ENCODE results near the gene IWS1. TPM values are rescaled to one million over a fixed set of nuclear protein-coding genes. Genes with fewer than 3 reads are reported as not detected.
"Not testable (repeated sequence)": the region's sequence is repeated elsewhere in the genome, so short reads cannot be mapped to it uniquely, and the experiment has no call there.

The IWS1 gene
- total RNA-seq, result 43.5 TPM

DNA sequence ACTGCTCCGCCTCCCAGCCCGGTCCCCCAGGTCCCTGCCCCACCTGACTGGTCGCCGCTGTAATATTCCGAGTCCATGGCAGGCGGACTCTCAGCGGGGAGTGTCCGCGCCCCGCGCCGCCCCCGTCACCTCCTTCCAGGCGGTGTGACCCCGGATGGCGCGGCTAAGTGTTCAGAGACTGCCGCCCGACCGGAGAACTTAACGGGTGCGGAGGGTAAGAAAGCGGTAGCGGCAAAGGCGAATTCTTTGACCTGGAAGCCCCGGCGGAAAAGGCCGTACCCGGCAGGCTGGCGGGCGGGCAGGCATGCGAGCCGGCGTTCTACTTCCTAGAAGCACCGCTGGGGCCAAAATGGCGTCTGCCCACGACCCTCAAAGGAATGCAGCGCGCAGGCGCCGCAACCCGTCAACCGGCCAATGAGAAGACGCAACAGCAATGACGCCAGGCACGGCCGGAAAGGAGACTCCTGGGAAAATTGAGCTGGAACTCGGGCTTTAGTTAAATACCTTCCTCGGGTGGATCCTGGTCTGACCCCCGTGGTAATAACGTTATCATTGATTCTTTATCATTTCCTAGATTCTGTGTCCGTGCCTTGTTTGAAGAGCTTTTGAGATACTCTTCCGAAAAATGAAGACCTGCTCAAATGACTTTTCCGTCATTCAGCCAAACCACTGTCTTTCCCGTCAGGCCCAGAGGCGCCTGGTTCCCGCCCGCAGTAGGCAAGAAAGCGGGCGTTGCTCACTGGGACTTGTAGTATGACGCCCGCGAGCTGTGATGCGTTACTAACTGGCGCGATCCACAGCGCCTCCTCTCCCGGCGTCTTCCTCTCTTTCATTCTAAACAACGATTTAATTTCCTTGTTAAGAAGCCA is at the start of gene IWS1:
Gene IWS1 (minus strand): TSS at position 358 of the 869 bp plus-strand sequence. CDS start 281 bp downstream, at position 77.
- peak; percentile 96 for DNase-seq (ENCODE audit: low spot score)

DNA sequence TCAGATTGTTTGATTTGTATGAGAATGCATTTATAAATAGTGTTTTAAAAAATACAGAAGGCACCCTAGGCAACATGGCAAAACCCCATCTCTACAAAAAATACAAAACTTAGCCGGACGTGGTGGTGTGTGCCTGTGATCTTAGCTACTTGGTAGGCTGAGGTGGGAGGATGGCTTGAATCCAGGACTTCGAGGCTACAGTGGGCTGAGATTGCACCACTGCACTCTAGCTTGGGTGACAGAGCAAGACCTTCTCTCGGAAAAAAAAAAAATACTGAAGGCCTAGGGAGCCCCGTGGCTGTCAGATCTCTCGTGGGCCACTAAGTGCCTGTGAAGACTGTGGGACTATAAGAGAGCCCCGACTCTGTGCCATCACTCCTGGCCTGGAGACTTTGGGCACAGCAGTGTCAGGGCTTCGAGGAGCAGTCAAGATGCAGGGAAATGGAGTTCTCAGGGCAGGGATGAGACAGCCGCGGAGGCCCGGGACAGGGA is 49.7 kb upstream of the IWS1 start:
- DNase-seq (ENCODE audit: low spot score), result no peak

DNA sequence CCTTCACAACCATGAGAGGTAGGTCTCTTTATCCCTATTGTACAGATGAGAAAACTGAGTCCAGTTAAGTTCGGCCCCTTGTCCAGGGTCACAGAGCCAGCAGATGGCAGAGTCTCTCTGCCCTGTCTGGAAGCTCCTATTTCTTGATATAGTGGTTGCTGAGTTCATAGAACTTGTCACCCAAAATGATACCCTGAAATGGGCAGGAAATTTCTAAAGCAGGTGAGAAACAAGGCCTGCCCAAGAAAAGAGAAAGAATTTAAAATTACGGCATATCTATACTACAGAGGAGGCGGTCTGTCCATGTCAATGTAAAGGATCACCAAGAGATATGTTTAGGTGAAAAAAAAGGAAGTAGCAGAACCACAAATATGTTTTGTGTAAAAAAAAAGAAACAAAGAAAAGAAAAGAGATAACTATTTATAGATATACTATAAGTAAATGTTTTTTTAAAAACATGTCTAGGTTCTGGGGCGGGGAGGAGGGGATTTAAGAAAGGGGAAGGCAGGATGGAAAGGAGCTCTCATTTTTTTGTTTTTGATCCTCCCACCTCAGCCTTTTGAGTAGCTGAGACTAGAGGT is 49.0 kb upstream of the IWS1 start:
- peak; percentile 20 for DNase-seq (ENCODE audit: low spot score)

DNA sequence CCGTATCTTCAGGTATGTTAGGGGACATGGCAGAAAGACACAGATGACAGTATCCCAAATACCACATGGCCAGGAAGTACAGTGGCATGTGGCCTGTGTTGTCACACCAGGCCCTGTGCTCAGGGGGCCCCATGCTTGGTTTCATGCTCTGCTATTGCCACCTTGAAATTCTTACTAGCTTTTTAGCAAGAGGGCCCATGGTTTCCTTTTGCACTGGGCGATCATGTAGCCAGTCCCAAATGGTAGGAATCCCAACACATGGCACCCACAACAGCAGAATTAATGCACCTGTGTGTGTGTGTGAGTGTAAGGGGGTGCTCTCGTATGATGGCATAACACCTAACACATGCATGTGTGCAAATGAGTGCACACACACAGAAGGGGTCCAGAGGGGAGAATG is 48.4 kb upstream of the IWS1 start:
- peak; percentile 14 for DNase-seq (ENCODE audit: low spot score)

DNA sequence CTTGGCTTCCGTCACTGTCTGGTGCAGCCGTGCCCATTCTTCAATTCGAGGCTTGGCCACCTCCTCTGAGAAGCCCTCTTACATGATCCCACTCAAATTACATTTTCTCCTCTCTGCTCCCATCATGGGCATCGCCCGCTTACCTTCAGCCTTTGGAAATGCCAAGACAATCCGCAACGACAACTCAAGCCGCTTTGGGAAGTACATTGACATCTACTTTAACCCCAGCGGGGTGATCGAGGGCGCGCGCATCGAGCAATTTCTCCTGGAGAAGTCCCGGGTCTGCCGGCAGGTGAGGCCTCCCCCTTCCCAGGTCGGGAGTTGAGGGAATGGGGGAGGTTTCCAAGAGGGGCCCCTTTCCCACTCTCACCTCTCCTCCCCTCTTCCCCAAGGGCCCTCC is 47.5 kb upstream of the IWS1 start:
- DNase-seq (ENCODE audit: low spot score), result no peak

DNA sequence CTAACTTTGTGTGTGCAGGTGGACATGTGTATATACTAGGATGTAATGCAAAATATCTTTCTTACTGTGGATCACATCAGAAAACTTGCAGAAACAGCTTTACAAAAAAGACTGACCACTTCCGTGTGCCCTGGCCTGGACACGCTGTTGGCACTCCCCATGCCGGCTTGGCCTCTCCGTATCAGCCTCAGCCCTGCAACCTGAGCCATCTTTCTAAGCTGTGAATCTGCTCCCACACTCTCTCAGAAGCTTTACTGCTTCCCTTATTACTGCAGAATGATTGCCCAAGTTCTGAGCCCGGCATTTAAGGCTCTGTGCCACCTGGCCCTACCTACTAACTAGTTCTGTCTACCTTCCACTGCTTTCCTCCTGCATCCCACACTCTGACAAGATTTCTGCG is 47.0 kb upstream of the IWS1 start:
- DNase-seq (ENCODE audit: low spot score), result peak; percentile 5

DNA sequence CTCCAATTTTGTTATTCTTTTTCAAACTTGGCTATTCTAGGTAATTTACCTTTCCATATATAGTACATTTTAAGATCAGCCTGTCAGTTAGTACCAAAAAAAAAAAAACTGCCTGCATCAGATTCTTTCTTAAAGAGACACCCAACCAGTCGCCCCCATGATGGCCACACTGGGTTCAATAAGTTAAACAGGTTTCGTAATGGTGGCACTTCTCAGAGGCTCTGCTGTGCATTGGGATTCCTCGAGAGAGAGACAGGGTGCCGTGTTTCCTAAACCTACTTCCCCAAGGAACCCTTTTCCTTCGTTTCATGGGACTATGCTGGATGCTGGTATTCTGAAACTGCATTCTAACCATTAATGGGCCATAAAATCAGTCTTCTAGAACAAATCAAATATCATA is 46.6 kb upstream of the IWS1 start:
- DNase-seq (ENCODE audit: low spot score), result peak; percentile 4

DNA sequence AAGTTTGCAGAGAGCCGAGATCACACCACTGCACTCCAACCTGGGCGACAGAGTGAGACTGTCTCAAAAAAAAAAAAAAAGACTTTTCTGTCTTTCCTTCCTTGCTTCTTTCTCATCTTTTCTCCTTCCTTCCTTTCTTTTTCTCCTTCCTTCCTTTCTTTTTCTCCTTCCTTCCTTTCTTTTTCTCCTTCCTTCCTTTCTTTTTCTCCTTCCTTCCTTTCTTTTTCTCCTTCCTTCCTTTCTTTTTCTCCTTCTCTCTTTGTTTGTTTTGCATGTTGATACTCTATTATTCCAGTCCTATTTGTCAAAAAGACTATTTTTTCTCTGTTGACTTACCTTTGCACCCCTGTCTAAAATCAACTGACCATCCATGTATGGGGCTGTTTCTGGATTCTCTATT is 46.1 kb upstream of the IWS1 start:
- DNase-seq (ENCODE audit: low spot score), result not testable (repeated sequence)

DNA sequence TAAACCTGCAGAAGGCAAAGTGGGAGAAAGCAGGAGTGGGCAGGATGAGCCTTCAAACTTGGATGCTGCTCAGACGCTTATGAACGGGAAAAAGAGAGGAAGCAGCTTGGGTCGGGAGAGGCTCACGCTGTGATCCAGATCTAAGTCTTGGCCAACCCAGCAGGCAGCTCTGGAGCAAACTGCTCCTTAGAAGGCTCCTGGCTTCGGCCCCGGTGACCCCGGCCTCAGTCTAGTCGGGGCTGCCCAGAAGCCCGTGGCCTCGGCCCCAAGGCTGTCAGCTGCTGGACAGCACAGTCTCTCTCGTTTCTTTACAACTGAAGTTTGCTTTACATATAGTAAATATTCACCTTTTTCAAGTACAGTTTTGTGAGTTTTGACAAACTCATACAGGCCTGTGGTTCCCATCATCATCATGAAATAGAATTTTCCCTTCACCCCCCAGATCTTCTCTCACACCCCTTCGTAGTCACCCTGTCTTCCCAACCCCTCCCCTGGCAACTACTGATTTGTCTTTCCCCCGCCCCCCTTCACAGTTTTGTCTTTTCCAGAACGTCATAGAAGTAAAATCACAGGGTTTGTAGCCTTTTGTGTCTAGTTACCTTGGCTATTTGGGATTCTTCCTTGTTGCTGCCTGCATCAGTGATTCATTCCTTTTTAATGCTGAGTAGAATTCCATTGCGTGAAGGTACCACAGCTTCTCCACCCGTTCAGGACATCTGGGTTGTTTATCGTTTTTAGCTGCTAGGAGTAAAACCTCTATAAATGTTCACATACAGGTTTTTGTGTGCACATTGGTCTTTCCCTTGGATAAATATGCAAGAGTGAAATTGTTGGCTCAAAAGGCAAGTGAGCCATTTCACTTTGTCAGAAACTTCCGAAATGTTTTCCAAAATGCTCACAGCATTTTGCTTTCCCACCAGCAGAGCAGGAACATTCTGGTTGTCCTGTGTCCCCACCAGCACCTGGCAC is 44.3 kb upstream of the IWS1 start:
- peak; percentile 34 for DNase-seq (ENCODE audit: low spot score)

DNA sequence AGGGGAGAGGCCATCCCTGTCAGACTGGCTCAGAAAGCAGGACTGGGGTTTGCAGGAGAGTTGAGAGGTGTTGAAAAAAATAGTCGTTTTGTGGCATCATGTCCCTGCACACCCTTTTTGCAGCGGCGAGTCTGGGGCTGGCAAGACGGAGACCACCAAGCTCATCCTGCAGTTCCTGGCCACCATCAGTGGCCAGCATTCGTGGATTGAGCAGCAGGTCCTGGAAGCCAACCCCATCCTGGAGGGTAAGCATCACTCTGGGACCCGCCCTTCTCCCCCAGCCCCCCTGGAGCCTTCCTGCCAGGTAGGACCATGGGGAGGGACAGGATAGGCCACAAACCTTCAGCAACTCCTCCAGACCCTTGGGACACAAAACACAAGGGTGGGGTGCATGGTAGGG is 43.4 kb upstream of the IWS1 start:
- peak; percentile 32 for DNase-seq (ENCODE audit: low spot score)

DNA sequence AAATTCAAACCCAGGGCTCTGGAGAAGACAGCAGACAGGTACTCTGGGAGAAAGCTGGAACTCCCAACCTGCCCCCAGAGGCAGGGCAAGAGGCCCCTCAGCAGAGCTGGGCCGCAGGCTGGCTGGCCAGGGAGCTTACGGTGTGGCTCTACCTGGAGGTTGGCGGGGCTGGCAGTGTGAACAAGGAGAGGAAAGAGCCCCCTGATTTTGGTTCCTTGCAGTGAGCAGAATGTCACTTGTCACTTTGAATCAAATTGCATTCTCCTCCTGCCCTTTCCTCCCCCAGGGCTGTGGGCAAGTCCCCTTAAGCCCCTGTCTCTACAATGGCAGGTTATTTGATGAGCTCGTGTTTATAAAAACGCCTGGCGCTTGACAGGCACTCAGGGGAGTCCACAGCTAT is 41.8 kb upstream of the IWS1 start:
- peak; percentile 35 for DNase-seq (ENCODE audit: low spot score)

DNA sequence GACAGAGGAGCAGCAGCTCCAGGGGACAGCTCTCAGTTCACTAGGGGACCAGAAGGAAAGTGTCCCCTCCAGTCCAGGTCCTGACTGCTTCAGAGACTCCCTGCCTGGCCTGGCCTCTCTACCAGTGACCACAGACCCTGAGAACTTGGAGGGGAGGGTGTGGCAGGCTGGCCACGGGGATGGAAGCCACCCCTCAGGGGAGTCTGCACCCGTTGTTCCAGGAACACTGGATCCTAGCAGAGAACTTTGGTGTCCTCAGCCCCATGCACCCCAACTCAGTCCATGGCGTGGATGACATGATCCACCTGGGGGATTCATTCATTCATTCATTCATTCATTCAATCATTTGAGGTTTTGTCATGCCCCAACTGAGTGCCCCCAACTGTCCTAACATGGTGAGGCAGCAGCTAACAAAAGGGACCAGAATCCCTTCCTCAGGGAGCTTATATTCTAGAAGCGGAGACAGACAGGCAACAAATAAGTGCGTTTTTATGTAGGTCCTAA is 41.1 kb upstream of the IWS1 start:
- peak; percentile 24 for DNase-seq (ENCODE audit: low spot score)

DNA sequence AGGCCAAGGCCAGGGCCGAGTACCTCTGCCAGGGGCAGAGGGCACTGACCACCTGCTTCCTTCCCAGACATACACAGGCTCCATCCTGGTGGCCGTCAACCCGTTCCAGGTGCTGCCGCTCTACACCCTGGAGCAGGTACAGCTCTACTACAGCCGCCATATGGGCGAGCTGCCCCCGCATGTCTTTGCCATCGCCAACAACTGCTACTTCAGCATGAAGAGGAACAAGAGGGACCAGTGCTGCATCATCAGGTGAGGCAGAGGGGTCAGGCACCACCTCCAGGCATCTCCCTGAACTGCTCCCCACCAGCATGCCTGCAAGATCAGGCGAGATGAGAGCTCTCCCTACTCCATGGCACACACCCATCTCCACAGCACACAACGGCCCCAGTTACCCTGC is 40.3 kb upstream of the IWS1 start:
- peak; percentile 35 for DNase-seq (ENCODE audit: low spot score)

DNA sequence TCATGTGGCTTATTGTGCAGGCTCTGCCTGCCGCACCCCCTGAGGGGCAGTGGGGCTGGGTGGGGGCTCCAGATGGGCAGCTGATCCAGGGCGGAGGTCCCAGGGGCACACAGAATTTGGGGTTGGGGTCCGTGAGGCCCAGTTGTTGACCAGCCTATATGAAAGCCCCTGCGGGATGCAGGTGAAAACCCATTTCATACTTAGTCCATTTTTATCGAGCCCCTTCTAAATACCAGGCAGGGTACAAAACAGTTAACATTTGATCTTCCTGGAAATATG is 39.8 kb upstream of the IWS1 start:
- DNase-seq (ENCODE audit: low spot score), result peak; percentile 14

DNA sequence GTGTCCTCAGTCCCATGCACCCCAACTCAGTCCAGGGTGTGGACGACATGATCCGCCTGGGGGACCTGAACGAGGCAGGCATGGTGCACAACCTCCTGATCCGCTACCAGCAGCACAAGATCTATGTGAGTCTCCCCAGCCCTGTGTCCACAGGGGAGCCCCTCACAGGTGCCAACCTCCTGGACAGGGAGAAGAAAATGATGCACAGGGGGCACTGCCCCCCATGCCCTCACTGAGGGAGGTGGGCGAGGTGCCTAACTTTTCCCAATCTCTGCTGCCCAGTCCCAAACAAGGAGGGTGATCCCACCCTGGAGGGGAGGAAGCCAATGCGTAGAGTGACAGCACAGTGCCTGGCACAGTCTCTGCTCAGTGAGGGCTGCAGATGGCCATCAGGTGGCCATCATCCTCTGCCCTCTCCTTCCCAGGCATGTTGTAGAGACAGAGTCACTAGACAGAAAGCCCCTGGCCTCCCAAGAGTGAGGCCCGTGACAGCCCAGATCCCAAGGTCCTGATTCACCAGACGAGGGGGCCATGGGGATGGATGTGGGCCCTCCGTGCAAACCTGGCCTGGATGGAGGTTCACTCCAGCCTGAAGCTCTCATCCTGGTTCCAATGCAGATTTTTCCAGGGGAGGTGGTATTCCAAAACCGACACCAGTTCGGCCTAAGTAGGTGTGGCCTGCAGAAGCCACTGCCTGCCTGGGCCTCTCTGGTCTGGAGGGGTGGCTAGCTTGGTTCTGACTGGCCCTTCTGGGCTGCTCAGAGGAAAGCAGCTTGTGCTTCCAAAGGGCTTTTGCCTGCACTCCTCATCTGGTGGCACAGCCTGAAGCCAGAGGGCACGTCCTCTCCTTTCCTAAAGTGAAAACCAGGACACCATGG is 39.2 kb upstream of the IWS1 start:
- peak; percentile 39 for DNase-seq (ENCODE audit: low spot score)

DNA sequence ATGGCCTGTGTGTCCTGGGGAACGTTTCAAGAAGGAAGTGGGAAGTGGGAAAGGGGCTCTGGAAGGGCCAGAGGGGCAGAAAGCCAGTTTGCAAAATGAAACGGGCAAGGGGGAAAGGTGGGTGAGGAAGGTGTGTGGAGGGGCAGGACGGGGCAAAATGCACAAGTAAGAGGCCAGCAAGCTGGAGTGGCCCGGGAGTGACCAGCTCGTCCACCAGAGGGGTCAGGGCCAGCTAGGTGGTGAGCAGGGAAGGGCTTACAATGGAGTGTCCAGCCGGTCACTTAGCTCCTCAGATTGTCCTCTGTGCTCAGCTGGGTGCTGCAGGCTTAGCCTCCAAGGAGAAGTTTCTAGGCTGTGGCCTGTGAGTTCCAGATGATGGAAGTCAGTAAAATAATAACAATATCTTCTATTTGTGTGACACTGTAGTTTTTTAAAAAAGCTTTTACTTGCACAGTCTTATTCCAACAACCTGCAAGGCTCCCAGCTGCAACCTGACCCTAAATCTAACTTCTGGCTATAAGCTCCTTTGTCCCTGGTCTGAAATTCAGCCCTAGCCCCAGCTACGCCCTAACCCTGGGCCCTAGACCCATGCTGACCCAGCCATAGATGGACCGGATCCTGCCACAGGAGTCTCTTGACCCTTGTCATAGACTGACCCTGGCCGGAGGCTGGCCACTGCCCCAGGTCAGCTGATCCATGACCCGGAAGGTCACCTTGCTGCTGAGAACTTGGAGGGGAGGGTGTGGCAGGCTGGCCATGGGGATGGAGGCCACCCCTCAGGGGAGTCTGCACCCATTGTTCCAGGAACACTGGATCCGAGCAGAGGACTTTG is 38.4 kb upstream of the IWS1 start:
- DNase-seq (ENCODE audit: low spot score), result peak; percentile 39

DNA sequence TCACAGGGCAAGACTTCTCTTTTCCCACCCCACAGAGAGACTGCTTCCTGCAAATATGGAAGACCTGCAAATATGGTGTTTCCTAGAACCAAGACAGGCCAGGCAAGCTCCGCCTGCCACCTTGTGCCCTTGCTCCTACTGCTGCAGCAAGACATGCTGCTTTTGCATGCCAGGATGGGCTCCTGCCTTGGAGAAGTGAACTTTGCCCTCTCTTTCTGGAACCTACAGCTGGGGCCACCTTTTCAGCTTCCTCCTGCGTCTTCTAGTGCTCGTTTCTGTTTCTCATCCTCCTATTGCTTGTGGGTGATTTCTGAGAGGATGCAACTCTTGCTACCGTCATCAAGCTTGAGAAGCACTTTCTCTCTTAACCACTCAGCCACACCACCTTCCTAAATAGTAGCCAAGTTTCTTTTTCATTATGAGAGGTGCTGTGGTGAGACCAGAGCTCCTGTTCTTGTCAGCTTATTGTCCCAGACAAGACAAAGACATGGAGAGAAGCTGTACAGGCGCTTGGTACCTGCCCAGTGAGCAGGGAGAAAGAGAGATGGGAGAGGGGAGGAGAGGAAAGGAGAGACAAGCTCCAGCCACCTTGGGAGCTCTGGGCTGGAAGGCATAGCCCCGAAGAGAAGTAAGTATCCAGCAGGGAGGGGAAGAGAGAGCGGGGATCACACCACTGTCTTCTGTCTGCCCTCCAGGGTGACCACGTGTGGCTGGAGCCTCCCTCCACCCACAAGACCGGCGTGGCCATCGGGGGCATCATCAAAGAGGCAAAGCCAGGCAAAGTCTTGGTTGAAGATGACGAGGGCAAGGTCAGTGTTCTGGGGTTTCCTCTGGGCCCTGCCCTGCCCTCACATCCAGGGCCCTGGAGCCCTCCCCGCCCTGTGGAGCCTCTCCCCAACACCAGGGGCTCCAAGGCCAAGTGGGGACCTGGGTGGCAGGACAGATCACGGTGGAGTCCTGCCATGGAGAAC is 37.5 kb upstream of the IWS1 start:
- peak; percentile 28 for DNase-seq (ENCODE audit: low spot score)

DNA sequence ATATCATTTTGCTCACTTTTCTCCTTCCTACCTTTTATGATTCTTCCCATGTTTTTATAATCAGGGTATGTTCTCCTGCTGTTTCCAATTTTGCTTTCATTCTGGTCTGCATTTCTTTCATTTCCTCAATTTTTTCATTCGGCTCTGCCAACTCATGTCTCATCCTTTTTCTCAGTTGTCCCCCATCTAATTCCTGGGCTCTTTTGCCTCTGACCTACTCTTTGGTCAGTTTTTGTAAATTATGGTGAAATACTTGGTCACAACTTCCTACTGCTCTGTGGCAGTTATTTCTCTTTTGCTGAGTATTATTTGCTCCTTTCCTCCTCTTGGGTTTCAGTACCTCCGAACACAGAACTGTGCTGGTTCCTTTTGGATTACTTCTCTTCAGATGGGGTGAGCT is 36.6 kb upstream of the IWS1 start:
- DNase-seq (ENCODE audit: low spot score), result no peak

DNA sequence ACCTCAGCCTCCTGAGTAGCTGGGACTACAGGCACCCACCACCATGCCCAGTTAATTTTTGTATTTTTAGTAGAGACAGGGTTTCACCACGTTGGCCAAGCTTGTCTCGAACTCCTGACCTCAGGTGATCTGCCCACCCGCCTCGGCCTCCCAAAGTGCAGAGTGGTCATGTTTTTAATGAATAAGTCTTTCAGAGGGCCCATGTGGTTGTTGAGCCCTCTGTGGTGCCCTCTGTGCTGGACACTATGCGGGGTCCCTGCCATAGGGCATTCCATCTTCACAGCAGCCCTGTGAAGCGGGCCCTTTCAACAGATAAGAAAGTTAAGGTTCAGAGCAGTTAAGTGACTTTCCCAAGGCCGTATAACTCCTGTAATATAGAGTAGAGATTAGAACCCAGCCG is 35.1 kb upstream of the IWS1 start:
- peak; percentile 12 for DNase-seq (ENCODE audit: low spot score)
